ENCODE results near the gene UNC93A.

- TF ChIP-seq, protein P1, sequence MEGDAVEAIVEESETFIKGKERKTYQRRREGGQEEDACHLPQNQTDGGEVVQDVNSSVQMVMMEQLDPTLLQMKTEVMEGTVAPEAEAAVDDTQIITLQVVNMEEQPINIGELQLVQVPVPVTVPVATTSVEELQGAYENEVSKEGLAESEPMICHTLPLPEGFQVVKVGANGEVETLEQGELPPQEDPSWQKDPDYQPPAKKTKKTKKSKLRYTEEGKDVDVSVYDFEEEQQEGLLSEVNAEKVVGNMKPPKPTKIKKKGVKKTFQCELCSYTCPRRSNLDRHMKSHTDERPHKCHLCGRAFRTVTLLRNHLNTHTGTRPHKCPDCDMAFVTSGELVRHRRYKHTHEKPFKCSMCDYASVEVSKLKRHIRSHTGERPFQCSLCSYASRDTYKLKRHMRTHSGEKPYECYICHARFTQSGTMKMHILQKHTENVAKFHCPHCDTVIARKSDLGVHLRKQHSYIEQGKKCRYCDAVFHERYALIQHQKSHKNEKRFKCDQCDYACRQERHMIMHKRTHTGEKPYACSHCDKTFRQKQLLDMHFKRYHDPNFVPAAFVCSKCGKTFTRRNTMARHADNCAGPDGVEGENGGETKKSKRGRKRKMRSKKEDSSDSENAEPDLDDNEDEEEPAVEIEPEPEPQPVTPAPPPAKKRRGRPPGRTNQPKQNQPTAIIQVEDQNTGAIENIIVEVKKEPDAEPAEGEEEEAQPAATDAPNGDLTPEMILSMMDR (IDR thresholded peaks at IDR 0.05; ENCODE audit: low read depth, low read length, poor library complexity, severe bottlenecking) = peak; percentile 53
- no peak for TF ChIP-seq EZH2phosphoT487 (IDR thresholded peaks at IDR 0.05; ENCODE audit: borderline replicate concordance, low read length)
Observed at GRCh38 chr6:167255918-167256553, 35.1 kb upstream of the UNC93A start.
